Measurements from ENCODE around the gene FCER1G.

- TF ChIP-seq CTCF (conservative IDR thresholded peaks at IDR 0.05; ENCODE audit: low read depth, low read length), result no peak
- no peak for TF ChIP-seq RFX5 (IDR thresholded peaks at IDR 0.05; ENCODE audit: low read depth, low read length)
- no peak for TF ChIP-seq POLR2A (IDR thresholded peaks at IDR 0.05; ENCODE audit: low read depth, low read length)
- TF ChIP-seq RAD21 (IDR thresholded peaks at IDR 0.05; ENCODE audit: low read length), result no peak
- TF ChIP-seq SMC3 (IDR thresholded peaks at IDR 0.05; ENCODE audit: low read depth, low read length), result no peak
These were observed 13.9 kb upstream of the FCER1G start for GRCh38 chr1:161200992-161201835.

Measured in IMR-90 (cell line).